Stimulated activated CD8-positive, alpha-beta memory T cell treated with anti-CD3 and anti-CD28 coated beads, Interleukin-4, amount 100 ng/mL, for 4 hours (primary cell): Measurements from ENCODE around the gene RNF19B.

Experiments
- DNase-seq, 2 donors: peaks; one replicate each; pipeline ENCODE4 v3.0.0-alpha.2; 2020; ENCODE audit warnings: low read depth in 2 of 2, low spot score in 1 of 2

Gene RNF19B

GRCh38 chr1:32967888-32968568 is 3.4 kb upstream of the RNF19B start:
- DNase-seq, result no peak

- no peak for DNase-seq
Measured at GRCh38 chr1:32966900-32967299, 2.3 kb upstream of the RNF19B start.

DNA sequence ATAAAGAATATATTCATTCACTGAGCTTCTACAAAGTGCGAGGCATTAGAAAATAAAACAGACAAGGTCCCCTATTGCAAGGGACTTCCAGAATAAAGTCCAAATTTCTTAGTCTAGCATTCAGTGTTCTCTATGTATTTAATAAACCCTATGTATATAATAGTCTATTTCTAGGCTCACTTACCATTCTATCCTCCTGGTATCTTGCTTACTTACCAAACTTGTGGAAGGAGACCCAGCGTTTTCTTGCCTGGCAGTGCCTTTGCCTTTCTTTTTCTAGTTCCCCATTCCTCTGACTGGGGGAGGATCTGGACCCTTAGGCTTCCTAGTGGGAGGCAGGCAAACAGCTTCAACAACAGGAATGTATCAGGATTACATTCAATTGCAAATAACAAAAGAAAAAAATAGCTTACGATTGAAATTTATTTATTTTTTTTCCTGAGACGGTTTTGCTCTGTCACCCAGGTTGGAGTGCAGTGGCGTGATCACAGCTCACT is 690 bp upstream of the RNF19B start:
- DNase-seq, result no peak

- peak; percentile 26 to 36 for DNase-seq
Measured at GRCh38 chr1:32963746-32964460, 706 bp downstream of the RNF19B start.

- no peak for DNase-seq
Measured at GRCh38 chr1:32962248-32962896, 2.2 kb downstream of the RNF19B start.

GRCh38 chr1:32960819-32961355 is 3.7 kb downstream of the RNF19B start:
- no peak for DNase-seq

GRCh38 chr1:32960342-32960741 is 4.3 kb downstream of the RNF19B start:
- no peak for DNase-seq

DNA sequence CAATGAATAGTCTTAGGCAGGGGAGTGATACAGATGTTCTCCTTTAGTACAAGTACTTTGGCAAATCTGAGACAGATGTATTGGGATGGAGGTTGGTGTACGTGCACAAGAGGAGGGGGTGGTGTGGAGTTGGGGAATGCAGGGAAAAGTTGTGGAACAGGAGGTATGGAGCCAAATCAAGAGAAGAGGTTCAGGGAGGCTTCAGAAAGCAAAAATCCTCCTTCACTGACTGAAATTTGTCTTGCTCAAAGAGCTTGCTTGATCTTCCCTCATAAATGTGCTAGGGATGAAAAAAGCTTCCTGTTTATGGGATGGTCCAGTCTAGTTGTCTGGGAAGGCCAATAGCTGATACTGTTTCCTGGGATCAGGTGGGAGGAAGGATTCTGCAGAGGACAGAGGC is 5.8 kb downstream of the RNF19B start:
- DNase-seq, result no peak

DNA sequence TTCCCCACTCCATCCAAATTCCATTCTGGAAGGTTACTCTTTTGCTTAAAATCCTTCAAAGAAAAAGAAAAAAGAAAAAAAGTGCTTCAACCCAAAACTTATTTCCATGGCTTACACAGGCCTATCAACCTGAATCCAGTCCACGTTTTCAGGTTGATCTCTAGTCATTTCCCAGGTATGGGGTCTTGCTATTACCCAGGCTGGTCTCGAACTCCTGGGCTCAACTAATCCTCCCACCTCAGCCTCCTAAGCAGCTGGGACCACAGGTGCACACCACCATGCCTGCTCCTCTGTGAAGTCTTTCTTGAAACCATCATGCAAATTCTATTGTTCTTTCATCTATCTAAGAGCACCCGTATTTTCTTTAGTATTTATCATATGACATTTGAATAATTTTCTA is 7.6 kb downstream of the RNF19B start:
- DNase-seq, result no peak

DNA sequence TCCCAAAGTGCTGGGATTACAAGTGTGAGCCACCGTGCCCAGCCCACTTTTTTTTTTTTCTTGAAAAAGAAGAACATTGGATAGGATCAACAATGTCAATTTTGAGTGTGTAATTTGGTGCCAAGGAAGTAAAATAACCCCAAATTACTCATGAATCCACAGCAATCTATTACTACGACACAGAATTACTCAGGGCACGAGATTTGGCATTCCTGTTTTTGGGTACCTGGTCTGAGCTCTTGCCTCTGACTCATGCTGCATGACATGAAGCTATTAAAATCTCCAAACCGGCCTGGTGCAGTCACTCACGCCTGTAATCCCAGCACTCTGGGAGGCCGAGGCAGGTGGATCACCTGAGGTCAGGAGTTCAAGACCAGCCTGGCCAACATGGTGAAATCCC is 10.4 kb downstream of the RNF19B start:
- no peak for DNase-seq

GRCh38 chr1:32953495-32953894 is 11.1 kb downstream of the RNF19B start:
- no peak for DNase-seq

DNA sequence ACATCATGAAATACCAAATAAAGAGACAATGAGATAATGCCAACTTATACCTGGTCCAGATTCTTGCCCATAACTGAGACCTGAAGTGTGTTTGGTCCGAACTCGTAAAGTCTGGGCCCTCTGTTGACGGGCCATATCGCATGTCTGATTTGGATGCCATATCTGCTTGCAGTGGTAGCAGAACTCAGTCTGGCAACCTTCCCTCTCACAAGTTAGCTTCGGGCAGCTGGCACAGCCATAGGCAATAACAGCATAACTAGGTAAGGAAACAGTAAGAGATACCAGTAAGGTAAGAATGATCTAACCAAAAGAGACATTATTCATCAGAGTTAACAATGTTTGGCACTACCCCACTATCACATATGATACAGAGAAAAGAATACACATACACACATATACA is 15.1 kb downstream of the RNF19B start:
- DNase-seq, result no peak

- DNase-seq, result no peak
Measured at GRCh38 chr1:32948905-32949304, 15.7 kb downstream of the RNF19B start.

DNA sequence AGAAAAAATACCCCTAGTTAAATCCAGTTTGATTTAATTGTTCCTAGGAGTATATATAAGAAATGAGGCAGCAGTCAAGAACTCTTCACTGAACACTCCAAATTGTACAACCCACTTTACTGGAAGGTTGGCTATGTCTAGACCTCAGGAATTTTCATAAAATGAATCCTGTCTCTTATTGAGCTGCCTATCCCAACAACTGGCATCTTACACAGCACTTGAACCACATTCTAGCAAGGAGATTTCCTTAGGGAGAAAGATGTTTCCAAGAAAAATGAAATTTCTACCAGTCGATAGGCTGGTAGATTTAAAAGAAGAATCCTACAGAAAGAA is 16.3 kb downstream of the RNF19B start:
- no peak for DNase-seq

DNA sequence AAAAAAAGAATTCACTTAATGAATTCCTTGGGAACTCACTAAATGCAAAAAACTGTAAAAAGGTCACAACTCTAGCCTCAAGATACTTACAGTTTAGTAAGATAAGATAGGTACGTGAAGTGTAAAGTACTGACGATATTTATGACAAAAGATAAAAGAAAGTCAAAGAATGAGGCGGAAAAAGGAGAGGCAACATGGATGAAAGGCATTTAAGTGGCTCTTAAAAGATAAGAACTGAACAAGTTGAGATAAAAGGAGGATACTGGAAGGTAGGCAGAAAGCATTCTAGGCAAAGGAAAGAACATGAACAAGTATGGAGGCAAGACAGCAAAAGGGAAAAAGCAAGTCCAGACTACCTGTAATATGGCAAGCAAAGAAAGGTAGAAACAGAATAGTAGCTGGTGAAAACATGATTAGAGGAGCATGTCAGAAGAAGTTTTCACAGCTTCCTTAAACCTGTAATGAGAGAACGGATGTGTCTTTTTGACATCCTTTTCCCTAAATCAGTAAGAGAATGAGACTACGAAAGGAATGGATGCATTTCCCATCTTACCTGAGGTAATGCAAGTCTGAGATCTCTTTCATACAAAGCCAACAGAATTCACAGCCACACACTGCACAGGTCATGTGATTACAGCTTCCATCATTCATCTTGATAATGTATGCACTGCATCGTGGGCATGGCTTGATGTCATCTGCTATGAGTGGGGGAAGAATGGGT is 16.8 kb downstream of the RNF19B start:
- no peak for DNase-seq

- DNase-seq, result no peak
Measured at GRCh38 chr1:32946413-32946812, 18.2 kb downstream of the RNF19B start.

GRCh38 chr1:32944180-32944579 is 20.4 kb downstream of the RNF19B start:
- DNase-seq, result no peak

GRCh38 chr1:32939655-32940371 is 24.8 kb downstream of the RNF19B start:
- no peak for DNase-seq

DNA sequence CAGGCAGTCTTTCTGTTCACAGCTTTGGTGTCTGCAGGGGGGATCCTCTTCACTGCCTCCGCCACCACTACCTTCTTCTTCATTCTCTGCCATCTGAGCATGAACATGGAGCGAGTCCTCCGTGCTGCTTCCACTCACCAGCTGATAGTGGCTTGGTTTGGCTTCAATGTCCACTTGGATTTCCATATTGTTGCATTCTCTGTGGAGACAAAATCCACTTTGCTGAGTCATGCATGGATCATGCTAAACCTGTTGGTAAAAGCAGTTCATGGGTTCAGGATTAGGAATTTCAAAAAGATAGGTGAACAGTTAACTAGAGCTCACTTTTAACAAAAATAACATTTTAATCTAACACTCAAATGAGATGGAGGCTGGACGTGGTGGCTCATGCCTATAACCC is 27.5 kb downstream of the RNF19B start:
- DNase-seq, result no peak

DNA sequence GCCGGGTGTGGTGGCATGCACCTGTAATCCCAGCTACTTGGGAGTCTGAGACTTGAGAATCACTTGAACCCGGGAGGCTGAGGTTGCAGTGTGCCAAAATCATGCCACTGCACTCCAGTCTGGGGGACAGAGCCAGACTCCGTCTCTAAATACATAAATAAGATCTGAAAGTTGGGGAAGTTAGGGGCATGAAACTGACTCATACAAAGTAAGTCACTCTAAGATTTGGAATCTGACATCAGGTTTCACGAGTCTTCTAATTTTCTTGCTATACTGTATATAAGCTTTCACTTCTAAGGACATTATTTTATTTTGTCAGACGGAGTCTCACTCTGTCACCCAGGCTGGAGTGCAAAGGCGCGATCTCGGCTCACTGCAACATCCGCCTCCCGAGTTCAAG is 30.1 kb downstream of the RNF19B start:
- DNase-seq, result no peak
